GM19324 (cell line): ENCODE measurements around the gene PPP1R12B.
"Not testable (repeated sequence)": the region's sequence is repeated elsewhere in the genome, so short reads cannot be mapped to it uniquely, and the experiment has no call there.

Source experiments
- ATAC-seq: cut with Tn5 transposase; IDR thresholded peaks from one replicate; pipeline ENCODE4 v1.9.1; 2021; ENCODE audit warnings: mild to moderate bottlenecking, moderate library complexity; ENCODE audit not compliant: unreplicated experiment, low FRiP score

The PPP1R12B gene

GRCh38 chr1:202575918-202576653, 227.6 kb downstream of the PPP1R12B start:
- no peak for ATAC-seq

GRCh38 chr1:202576816-202577215, 228.3 kb downstream of the PPP1R12B start:
- no peak for ATAC-seq

- no peak for ATAC-seq
Measured at GRCh38 chr1:202577381-202577780, 228.9 kb downstream of the PPP1R12B start.

GRCh38 chr1:202578001-202578504, 229.6 kb downstream of the PPP1R12B start:
- no peak for ATAC-seq

- ATAC-seq = no peak
Measured at GRCh38 chr1:202578565-202578964, 230.1 kb downstream of the PPP1R12B start.

GRCh38 chr1:202579806-202580205, 231.3 kb downstream of the PPP1R12B start:
- ATAC-seq = no peak

- ATAC-seq = no peak
Measured at GRCh38 chr1:202580619-202581018, 232.1 kb downstream of the PPP1R12B start.

- ATAC-seq = not testable (repeated sequence)
Measured at GRCh38 chr1:202582350-202582749, 233.9 kb downstream of the PPP1R12B start.

- ATAC-seq = no peak
Measured at GRCh38 chr1:202584707-202585589, 236.4 kb downstream of the PPP1R12B start.

- ATAC-seq = no peak
Measured at GRCh38 chr1:202585590-202585933, 237.1 kb downstream of the PPP1R12B start.

- no peak for ATAC-seq
Measured at GRCh38 chr1:202586018-202586821, 237.7 kb downstream of the PPP1R12B start.

- no peak for ATAC-seq
Measured at GRCh38 chr1:202586871-202587270, 238.4 kb downstream of the PPP1R12B start.

GRCh38 chr1:202587859-202588485, 239.5 kb downstream of the PPP1R12B start:
- no peak for ATAC-seq

GRCh38 chr1:202588503-202589189, 240.1 kb downstream of the PPP1R12B start:
- no peak for ATAC-seq

GRCh38 chr1:202589190-202589930, 240.9 kb downstream of the PPP1R12B start:
- no peak for ATAC-seq

GRCh38 chr1:202590126-202590525, 241.6 kb downstream of the PPP1R12B start:
- no peak for ATAC-seq

- no peak for ATAC-seq
Measured at GRCh38 chr1:202590975-202591411, 242.5 kb downstream of the PPP1R12B start.

GRCh38 chr1:202591515-202591914, 243.0 kb downstream of the PPP1R12B start:
- ATAC-seq = no peak

GRCh38 chr1:202592146-202592545, 243.6 kb downstream of the PPP1R12B start:
- ATAC-seq = no peak
